PC-3 (cell line): ENCODE measurements around the gene DDI2.

Source experiments
- CTCF ChIP-seq: fragments of 300-600 bp; sonication (generic); conservative IDR thresholded peaks from 2 replicates; pipeline ENCODE4 v1.5.1; 2017; ENCODE audit warnings: antibody characterized with exemption, low read depth, mild to moderate bottlenecking, low read length
- EZH2 ChIP-seq: fragments of 300-600 bp; sonication (generic); IDR thresholded peaks from one replicate; pipeline ENCODE4 v1.6.1; 2017; ENCODE audit warnings: antibody characterized with exemption, mild to moderate bottlenecking, low read length; ENCODE audit not compliant: unreplicated experiment

- no peak for TF ChIP-seq CTCF
- no peak for TF ChIP-seq EZH2
Measured at GRCh38 chr1:15618077-15618654, 908 bp downstream of the DDI2 start.
